ENCODE measurements around the gene AACS.

DNA sequence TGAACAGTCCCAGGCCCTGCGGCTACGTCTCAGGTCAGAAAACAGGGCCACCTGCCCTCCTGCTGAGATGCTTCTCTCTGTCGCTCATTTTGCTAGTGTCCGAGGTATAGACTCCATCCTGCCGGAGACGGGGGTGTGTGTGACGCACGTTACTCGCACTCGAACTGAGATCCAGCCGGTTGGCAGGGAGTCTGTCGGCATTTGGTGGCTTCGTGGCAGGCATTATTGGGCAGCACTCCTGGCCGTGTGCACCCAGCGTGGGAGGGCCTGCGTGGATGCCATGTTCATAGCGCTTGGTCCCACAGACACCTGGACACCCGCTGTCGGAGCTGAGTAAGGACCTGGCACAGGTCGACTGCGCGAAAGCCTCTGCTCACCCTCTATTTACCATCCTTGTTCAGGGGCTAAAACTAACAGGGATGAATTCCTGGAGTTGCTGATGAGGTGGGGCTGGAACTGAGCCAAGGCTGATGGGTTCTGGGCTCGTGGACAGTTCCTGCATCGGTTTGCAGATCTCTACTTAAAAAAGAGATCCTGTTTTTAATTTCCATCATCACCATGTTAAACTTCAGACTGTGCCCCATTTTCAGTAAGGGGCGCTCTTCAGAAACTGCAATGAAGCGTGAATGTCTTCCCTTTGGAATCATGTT lies 28.6 kb downstream of the AACS start:
- TF ChIP-seq, protein P1, sequence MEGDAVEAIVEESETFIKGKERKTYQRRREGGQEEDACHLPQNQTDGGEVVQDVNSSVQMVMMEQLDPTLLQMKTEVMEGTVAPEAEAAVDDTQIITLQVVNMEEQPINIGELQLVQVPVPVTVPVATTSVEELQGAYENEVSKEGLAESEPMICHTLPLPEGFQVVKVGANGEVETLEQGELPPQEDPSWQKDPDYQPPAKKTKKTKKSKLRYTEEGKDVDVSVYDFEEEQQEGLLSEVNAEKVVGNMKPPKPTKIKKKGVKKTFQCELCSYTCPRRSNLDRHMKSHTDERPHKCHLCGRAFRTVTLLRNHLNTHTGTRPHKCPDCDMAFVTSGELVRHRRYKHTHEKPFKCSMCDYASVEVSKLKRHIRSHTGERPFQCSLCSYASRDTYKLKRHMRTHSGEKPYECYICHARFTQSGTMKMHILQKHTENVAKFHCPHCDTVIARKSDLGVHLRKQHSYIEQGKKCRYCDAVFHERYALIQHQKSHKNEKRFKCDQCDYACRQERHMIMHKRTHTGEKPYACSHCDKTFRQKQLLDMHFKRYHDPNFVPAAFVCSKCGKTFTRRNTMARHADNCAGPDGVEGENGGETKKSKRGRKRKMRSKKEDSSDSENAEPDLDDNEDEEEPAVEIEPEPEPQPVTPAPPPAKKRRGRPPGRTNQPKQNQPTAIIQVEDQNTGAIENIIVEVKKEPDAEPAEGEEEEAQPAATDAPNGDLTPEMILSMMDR (IDR thresholded peaks at IDR 0.05; ENCODE audit: poor library complexity) = no peak
- no peak for TF ChIP-seq EZH2 (IDR thresholded peaks at IDR 0.05; ENCODE audit: borderline replicate concordance)

All from hepatocyte (in vitro differentiated cells).